Skeletal muscle tissue (tissue), 4 donors: ENCODE data around the gene GPR137. TPM values are rescaled to one million over a fixed set of nuclear protein-coding genes. Genes with fewer than 3 reads are reported as not detected.

Experiments used
- H3K27ac ChIP-seq: one replicate; pipeline ENCODE4 v1.7.0; 2013; ENCODE audit warnings: mild to moderate bottlenecking, low read depth, low read length, inconsistent platforms
- H3K27me3 ChIP-seq, 3 donors: one replicate each; pipeline ENCODE4 v1.7.0; 2013; ENCODE audit warnings: low read length in 3 of 3; ENCODE audit not compliant: control insufficient read depth in 3 of 3, insufficient read depth in 3 of 3
- H3K36me3 ChIP-seq, 3 donors: one replicate each; pipeline ENCODE4 v1.7.0; 2013; ENCODE audit warnings: low read length in 3 of 3; ENCODE audit not compliant: control insufficient read depth in 3 of 3, insufficient read depth in 3 of 3
- H3K4me1 ChIP-seq, 3 donors: one replicate each; pipeline ENCODE4 v1.7.0; 2013; ENCODE audit warnings: low read length in 3 of 3, mild to moderate bottlenecking in 3 of 3; ENCODE audit not compliant: control insufficient read depth in 3 of 3, insufficient read depth in 3 of 3
- H3K4me3 ChIP-seq, 3 donors: one replicate each; pipeline ENCODE4 v1.7.0; 2013; ENCODE audit warnings: low read length in 3 of 3
- H3K9ac ChIP-seq, 3 donors: one replicate each; pipeline ENCODE4 v1.7.0; 2013; ENCODE audit warnings: low read length in 3 of 3, mild to moderate bottlenecking in 3 of 3, moderate library complexity in 2 of 3, low read depth in 1 of 3
- H3K9me3 ChIP-seq, 3 donors: one replicate each; pipeline ENCODE4 v1.7.0; 2013; ENCODE audit warnings: low read length in 3 of 3; ENCODE audit not compliant: control insufficient read depth in 3 of 3
- total RNA-seq: library from RNA; depleted of rRNA; stranded (reverse); fragments of >200 nt; gene quantifications from one replicate; pipeline ENCODE4 v1.2.3, GENCODE V29; 2014
- donor health status: Osteomylitis.

Gene GPR137
- total RNA-seq, 1 donor from 2014 or later: 6.3 TPM

GRCh38 chr11:64249038-64249437, 36.6 kb upstream of the GPR137 start:
- Histone ChIP-seq H3K4me1 (peaks cover 53 to 67% (median 57%) of the 10 kb centered on the region in 3 donors), H3K4me3 (no peak overlapping the region), H3K27me3 (no peaks in the 10 kb centered on the region), H3K27ac (no peak overlapping the region), H3K9ac (peak overlapping the region in 1 of 3 donors; percentile 45), H3K9me3 (no peaks in the 10 kb centered on the region), H3K36me3 (peaks cover 0 to 3% (median 0%) of the 10 kb centered on the region in 3 donors)

DNA sequence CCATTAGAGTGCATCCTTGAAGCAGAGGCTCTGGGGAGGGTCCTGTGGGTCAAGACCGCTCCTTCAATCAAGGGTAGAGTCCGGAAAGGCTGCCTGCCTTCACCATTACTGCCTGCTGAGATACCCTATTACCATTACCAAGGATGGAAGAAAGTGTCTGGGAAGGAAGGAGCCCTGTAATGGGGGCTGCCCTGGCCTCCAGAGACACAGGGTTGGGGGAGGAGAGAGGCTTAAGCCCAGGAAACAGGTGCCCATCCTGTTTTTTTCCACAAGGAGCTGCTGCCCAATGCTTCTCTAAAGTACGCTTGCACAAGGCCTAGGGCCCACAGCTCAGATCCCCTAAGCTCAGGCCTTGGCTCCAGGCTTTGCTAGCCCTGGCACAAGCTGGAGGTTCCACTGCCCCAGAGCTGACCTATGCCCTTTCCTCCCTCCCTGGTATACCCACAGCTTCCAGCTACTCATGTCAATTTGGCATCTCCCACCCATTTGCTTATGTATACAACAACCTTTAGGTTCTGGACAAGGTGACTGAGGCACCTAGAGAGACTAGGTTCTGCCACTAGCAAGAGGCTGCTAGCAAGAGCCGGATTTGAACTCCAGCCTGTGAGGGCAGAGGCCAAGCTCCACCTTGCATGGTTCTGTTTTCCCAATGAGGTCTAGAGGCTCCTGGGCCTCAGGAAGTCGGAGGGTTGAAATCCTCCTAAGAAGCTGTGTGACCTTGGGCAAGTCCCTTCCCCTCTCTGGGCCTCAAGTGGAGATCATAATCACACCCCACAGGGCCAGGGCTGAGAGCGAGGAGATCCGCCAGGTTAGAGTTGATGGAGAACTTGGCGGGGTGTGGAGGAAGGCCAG, 35.9 kb upstream of the GPR137 start:
- peaks cover 52 to 63% (median 57%) of the 10 kb centered on the region in 3 donors for H3K4me1 ChIP-seq
- H3K9me3 ChIP-seq: no peaks in the 10 kb centered on the region
- no peak overlapping the region for H3K4me3 ChIP-seq
- H3K9ac ChIP-seq: no peak overlapping the region
- peaks cover 0 to 3% (median 0%) of the 10 kb centered on the region in 3 donors for H3K36me3 ChIP-seq
- H3K27ac ChIP-seq: no peak overlapping the region
- H3K27me3 ChIP-seq: no peaks in the 10 kb centered on the region

DNA sequence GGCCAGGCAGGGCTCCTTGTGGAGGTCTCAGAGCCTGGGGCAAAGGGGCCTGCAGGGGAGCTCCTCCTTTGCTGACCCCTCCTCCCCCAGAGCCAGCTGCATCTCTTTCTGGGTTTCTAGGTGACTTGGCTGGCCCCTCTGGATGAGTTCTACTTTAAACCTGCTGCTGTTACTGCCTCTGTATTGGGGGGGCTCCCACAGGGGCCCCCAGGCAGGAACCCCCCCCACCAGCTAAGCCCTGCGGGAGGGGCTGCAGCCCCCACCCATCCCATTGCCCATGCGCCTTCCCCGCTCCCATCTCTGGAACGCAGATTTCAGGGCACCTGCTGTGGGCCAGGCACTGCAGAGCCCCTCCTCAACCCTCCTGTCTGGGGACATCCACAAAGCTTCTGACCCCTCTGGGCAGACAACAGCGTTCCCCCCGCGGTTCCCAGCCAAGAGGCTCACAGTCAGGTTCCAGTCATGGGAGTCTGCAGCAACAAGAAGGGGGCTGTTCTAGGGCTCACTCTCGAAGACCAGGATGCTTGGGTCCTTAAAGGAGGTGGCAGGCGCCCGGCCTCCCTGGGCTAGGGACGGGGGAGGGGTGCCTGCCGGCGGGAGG, 35.1 kb upstream of the GPR137 start:
- no peaks in the 10 kb centered on the region for H3K9me3 ChIP-seq
- H3K27ac ChIP-seq: no peak overlapping the region
- H3K4me3 ChIP-seq: peak overlapping the region; percentile 65 to 71 (median 69)
- peaks cover 45 to 56% (median 50%) of the 10 kb centered on the region in 3 donors for H3K4me1 ChIP-seq
- peaks cover 3 to 7% (median 3%) of the 10 kb centered on the region in 3 donors for H3K36me3 ChIP-seq
- H3K27me3 ChIP-seq: no peaks in the 10 kb centered on the region
- H3K9ac ChIP-seq: peak overlapping the region; percentile 69 to 80 (median 70)

DNA sequence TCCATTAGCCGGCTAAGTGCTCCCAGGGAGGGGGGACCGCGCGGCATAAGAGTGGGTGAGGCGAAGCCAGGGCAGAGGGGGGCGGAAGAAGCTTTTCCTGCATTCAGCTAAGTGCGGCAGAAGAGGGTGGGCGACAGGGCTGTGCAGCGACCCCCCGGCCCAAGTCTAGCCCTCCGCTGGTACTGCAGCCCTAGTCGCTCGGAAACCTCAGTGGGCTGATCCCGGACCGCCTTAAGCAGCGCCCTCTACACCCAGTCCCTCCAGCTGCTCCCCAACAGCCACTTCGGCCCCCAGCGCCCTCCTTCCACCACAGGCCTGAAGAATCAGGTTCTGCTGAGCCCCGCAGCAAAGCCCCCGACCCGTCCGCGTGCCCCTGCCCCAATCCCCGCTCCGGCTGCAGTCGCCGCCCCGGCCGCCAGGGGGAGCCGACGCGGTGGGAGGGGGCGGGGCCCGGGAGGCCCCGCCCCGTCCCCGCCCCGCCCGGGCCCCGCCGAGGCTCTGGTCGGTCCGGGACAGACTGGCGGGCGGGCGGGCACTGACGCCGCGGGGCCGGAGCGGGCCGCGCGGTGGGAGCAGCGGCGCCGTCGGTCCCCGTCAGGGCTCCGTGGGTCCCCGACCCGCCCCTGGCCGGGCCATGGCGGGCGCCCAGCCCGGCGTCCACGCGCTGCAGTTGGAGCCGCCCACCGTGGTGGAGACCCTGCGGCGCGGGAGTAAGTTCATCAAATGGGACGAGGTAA, 34.5 kb upstream of the GPR137 start, which contains the start of gene PLCB3:
TSS of gene PLCB3 (plus strand) at position 515 of the 737 bp plus-strand sequence. CDS start at position 635, 120 bp downstream.
- peak within 1 kb of the TSS; percentile 73 to 78 (median 78) for H3K4me3 ChIP-seq
- no peak within 1 kb of the TSS for H3K27ac ChIP-seq
- H3K4me1 ChIP-seq: peaks cover 40 to 50% (median 44%) of the 10 kb centered on the region in 3 donors
- H3K36me3 ChIP-seq: peaks cover 3 to 10% (median 5%) of the 10 kb centered on the region in 3 donors
- H3K27me3 ChIP-seq: no peaks in the 10 kb centered on the region
- H3K9me3 ChIP-seq: no peaks in the 10 kb centered on the region
- peak within 1 kb of the TSS; percentile 80 to 84 (median 81) for H3K9ac ChIP-seq

- H3K27ac ChIP-seq: no peak overlapping the region
- peaks cover 40 to 50% (median 44%) of the 10 kb centered on the region in 3 donors for H3K4me1 ChIP-seq
Measured at GRCh38 chr11:64251753-64252002, 34.0 kb upstream of the GPR137 start.

GRCh38 chr11:64252003-64252872, 33.4 kb upstream of the GPR137 start:
- peaks cover 8 to 14% (median 9%) of the 10 kb centered on the region in 3 donors for H3K36me3 ChIP-seq
- H3K9me3 ChIP-seq: no peaks in the 10 kb centered on the region
- peak overlapping the region; percentile 73 to 78 (median 78) for H3K4me3 ChIP-seq
- peak overlapping the region; percentile 80 to 84 (median 81) for H3K9ac ChIP-seq
- H3K27me3 ChIP-seq: no peaks in the 10 kb centered on the region
- H3K27ac ChIP-seq: no peak overlapping the region
- peaks cover 35 to 46% (median 39%) of the 10 kb centered on the region in 3 donors for H3K4me1 ChIP-seq

More at GRCh38 chr11:64251753-64252002, 34.0 kb upstream of the GPR137 start:
- peak overlapping the region; percentile 80 to 84 (median 81) for H3K9ac ChIP-seq
- no peaks in the 10 kb centered on the region for H3K27me3 ChIP-seq
- no peaks in the 10 kb centered on the region for H3K9me3 ChIP-seq
- peaks cover 7 to 13% (median 8%) of the 10 kb centered on the region in 3 donors for H3K36me3 ChIP-seq
- H3K4me3 ChIP-seq: peak overlapping the region; percentile 73 to 78 (median 78)

DNA sequence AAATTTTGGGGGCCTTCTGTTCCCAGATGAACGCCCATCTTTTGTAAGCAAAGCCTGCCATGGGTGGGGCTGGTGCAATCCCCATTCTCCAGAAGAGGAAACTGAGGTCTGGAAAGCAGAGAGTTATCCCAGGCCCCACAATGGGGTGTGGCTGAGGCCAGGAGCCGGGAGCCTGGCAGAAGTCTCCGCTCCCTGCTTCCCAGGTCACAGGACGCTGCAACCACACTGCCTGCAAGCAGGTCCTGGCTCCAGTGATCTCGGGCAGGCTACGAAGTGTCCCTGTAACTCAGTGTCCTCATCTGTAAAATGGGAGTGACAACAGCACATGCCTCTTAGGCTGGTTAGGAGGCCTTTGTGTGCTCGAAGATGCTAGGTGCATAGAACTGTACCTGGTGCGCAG, 32.6 kb upstream of the GPR137 start:
- Histone ChIP-seq H3K4me3 (no peak overlapping the region), H3K9ac (peak overlapping the region in 1 of 3 donors; percentile 54), H3K9me3 (no peaks in the 10 kb centered on the region), H3K4me1 (peaks cover 30 to 40% (median 34%) of the 10 kb centered on the region in 3 donors), H3K27me3 (no peaks in the 10 kb centered on the region), H3K27ac (no peak overlapping the region), H3K36me3 (peaks cover 9 to 15% (median 13%) of the 10 kb centered on the region in 3 donors)

GRCh38 chr11:64253481-64253880, 32.2 kb upstream of the GPR137 start:
- peak overlapping the region in 2 of 3 donors; percentile 10 to 54 for H3K9ac ChIP-seq
- H3K4me3 ChIP-seq: no peak overlapping the region
- H3K27me3 ChIP-seq: no peaks in the 10 kb centered on the region
- H3K36me3 ChIP-seq: peaks cover 12 to 20% (median 17%) of the 10 kb centered on the region in 3 donors
- H3K4me1 ChIP-seq: peaks cover 29 to 36% (median 33%) of the 10 kb centered on the region in 3 donors
- no peaks in the 10 kb centered on the region for H3K9me3 ChIP-seq
- no peak overlapping the region for H3K27ac ChIP-seq

DNA sequence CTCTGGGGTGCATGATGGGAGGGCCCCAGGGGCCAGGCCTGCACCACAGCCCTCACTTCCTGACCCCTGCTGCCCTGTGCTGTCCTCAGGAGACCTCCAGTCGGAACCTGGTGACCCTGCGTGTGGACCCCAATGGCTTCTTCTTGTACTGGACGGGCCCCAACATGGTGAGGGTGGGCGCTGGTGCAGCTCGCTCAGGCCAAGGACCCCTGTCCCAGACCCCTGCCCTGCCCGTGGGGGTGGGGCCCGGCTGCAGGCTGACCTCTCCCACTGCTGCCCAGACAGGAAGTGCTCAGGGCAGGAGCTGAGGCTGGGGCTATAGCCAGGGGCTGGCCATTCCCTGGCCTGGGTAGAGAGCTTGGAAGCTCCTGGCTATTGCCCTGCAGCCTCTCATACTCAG, 31.3 kb upstream of the GPR137 start:
- no peaks in the 10 kb centered on the region for H3K9me3 ChIP-seq
- no peak overlapping the region for H3K4me3 ChIP-seq
- peaks cover 17 to 27% (median 23%) of the 10 kb centered on the region in 3 donors for H3K36me3 ChIP-seq
- no peak overlapping the region for H3K27ac ChIP-seq
- peaks cover 29 to 36% (median 33%) of the 10 kb centered on the region in 3 donors for H3K4me1 ChIP-seq
- H3K9ac ChIP-seq: peak overlapping the region in 1 of 3 donors; percentile 54
- H3K27me3 ChIP-seq: no peaks in the 10 kb centered on the region
